GOT3 (cell line): ENCODE data around the gene THAP5.

Experiments used
- DNase-seq: peaks from one replicate; lab custom pipeline; 2025; ENCODE audit warnings: mixed read lengths; lab: John Stamatoyannopoulos, UW

THAP5 gene

GRCh38 chr7:108569381-108570145 is at the start of gene THAP5, which contains the start of gene DNAJB9:
THAP5 (minus strand) TSS chr7:108569706; CDS start chr7:108569569, 137 bp downstream.
DNAJB9 (plus strand) TSS chr7:108569874; CDS start chr7:108571727, 1,853 bp downstream.
- peak; percentile 96 for DNase-seq

- no peak for DNase-seq
These were observed 48.5 kb upstream of the THAP5 start for GRCh38 chr7:108618056-108618455.

- DNase-seq = no peak
These were observed 45.4 kb upstream of the THAP5 start for GRCh38 chr7:108614896-108615295.

- DNase-seq = no peak
These were observed 44.5 kb upstream of the THAP5 start for GRCh38 chr7:108613949-108614381.

GRCh38 chr7:108613147-108613948 is 43.8 kb upstream of the THAP5 start:
- DNase-seq = no peak

- no peak for DNase-seq
These were observed 41.8 kb upstream of the THAP5 start for GRCh38 chr7:108611268-108611667.

- no peak for DNase-seq
These were observed 40.1 kb upstream of the THAP5 start for GRCh38 chr7:108609643-108610042.

GRCh38 chr7:108605559-108606201 is 36.2 kb upstream of the THAP5 start:
- DNase-seq = no peak

- no peak for DNase-seq
These were observed 35.0 kb upstream of the THAP5 start for GRCh38 chr7:108604307-108605077.

- DNase-seq = no peak
These were observed 34.3 kb upstream of the THAP5 start for GRCh38 chr7:108603656-108604306.

- no peak for DNase-seq
These were observed 30.9 kb upstream of the THAP5 start for GRCh38 chr7:108600399-108600798.

GRCh38 chr7:108598914-108599580 is 29.5 kb upstream of the THAP5 start:
- no peak for DNase-seq

- no peak for DNase-seq
These were observed 28.6 kb upstream of the THAP5 start for GRCh38 chr7:108598153-108598552.

- no peak for DNase-seq
These were observed 27.1 kb upstream of the THAP5 start for GRCh38 chr7:108596560-108596959.

- DNase-seq = no peak
These were observed 23.2 kb upstream of the THAP5 start for GRCh38 chr7:108592646-108593201.

- no peak for DNase-seq
These were observed 21.1 kb upstream of the THAP5 start for GRCh38 chr7:108590606-108591005.

- no peak for DNase-seq
These were observed 20.4 kb upstream of the THAP5 start for GRCh38 chr7:108589874-108590273.

GRCh38 chr7:108589199-108589598 is 19.7 kb upstream of the THAP5 start:
- no peak for DNase-seq

- no peak for DNase-seq
These were observed 16.8 kb upstream of the THAP5 start for GRCh38 chr7:108586274-108586710.

GRCh38 chr7:108585843-108586242 is 16.3 kb upstream of the THAP5 start:
- DNase-seq = no peak
